Measurements from ENCODE around the gene ELMO1. TPM values are rescaled to one million over a fixed set of nuclear protein-coding genes. Genes with fewer than 3 reads are reported as not detected.

Gene ELMO1
- total RNA-seq, 1 experiment from 2014 or later: 1.1 TPM

- Histone ChIP-seq H2AFZ (ENCODE audit: low read depth, low read length, poor library complexity, severe bottlenecking) (no peak overlapping the region), H3K4me2 (ENCODE audit: low read length) (no peak overlapping the region), H3K27ac (ENCODE audit: low read depth, low read length) (no peak overlapping the region), H3K9ac (ENCODE audit: low read length) (no peak overlapping the region), H4K20me1 (ENCODE audit: insufficient read depth) (no peaks in the 10 kb centered on the region), H3K4me3 (replicated peaks in 1 of 2; ENCODE audit: low read depth in 1 of 2, low read length in 2 of 2) (no peak overlapping the region), H3K4me1 (ENCODE audit: control insufficient read depth in 1 of 2, insufficient read depth in 2 of 2, low read length in 2 of 2) (no peaks in the 10 kb centered on the region), H3K36me3 (ENCODE audit: control insufficient read depth in 1 of 2, insufficient read depth in 2 of 2, low read length in 2 of 2) (no peaks in the 10 kb centered on the region), H3K79me2 (ENCODE audit: insufficient read depth, low read length) (no peaks in the 10 kb centered on the region), H3K9me3 (ENCODE audit: control insufficient read depth in 1 of 2, insufficient read depth in 1 of 2, low read depth in 1 of 2, low read length in 2 of 2) (no peaks in the 10 kb centered on the region), H3K27me3 (ENCODE audit: insufficient read depth, low read length) (no peaks in the 10 kb centered on the region), H3K9me2 (ENCODE audit: insufficient read depth) (no peaks in the 10 kb centered on the region)
- no peak for DNase-seq (ENCODE audit: low read depth, low spot score)
- intact Hi-C loops (cut with micrococcal nuclease): loop anchor here (5.0 kb wide), 1 partner anchor 536 kb away; no protein-coding TSS in a partner anchor
- CTCF ChIA-PET: interaction anchor here (1.6 kb wide), 1 partner anchor 226 kb away, joined by 5 read pairs; no protein-coding TSS in a partner anchor
- no peak for TF ChIP-seq ELF1 (IDR thresholded peaks at IDR 0.05; ENCODE audit: borderline replicate concordance, low read depth)
- TF ChIP-seq CBX3 (IDR thresholded peaks at IDR 0.05; ENCODE audit: low read depth): no peak
- TF ChIP-seq TCF7L2 (IDR thresholded peaks at IDR 0.05; ENCODE audit: borderline replicate concordance, extremely low read depth, insufficient read depth, insufficient read length): no peak
- TF ChIP-seq FOSL1 (IDR thresholded peaks at IDR 0.05; ENCODE audit: low read depth): no peak
- no peak for TF ChIP-seq RAD21 (IDR thresholded peaks at IDR 0.05; ENCODE audit: low read depth)
- no peak for TF ChIP-seq ZNF274 (IDR thresholded peaks at IDR 0.05; ENCODE audit: low read depth, low read length)
- no peak for TF ChIP-seq MAX (IDR thresholded peaks at IDR 0.05)
- RAD21 ChIA-PET (ENCODE audit: low non-redundant PET in 1 of 2, low total read pairs in 2 of 2, uncharacterized antibody in 2 of 2, unreplicated experiment in 2 of 2): no interaction called here
- no peak for ATAC-seq
- BruUV-seq (replicated peaks): no TSS peak
- POLR2A ChIA-PET: no interaction called here
Observed at GRCh38 chr7:37193087-37193774, 255.4 kb downstream of the ELMO1 start.

- Histone ChIP-seq H3K27me3 (ENCODE audit: insufficient read depth, low read length) (no peaks in the 10 kb centered on the region), H2AFZ (ENCODE audit: low read depth, low read length, poor library complexity, severe bottlenecking) (no peak overlapping the region), H3K36me3 (ENCODE audit: control insufficient read depth in 1 of 2, insufficient read depth in 2 of 2, low read length in 2 of 2) (no peaks in the 10 kb centered on the region), H3K9ac (ENCODE audit: low read length) (no peak overlapping the region), H3K9me2 (ENCODE audit: insufficient read depth) (no peaks in the 10 kb centered on the region), H3K4me2 (ENCODE audit: low read length) (no peak overlapping the region), H3K4me1 (ENCODE audit: control insufficient read depth in 1 of 2, insufficient read depth in 2 of 2, low read length in 2 of 2) (no peaks in the 10 kb centered on the region; a peak in 1 of 4 replicates), H3K27ac (ENCODE audit: low read depth, low read length) (no peak overlapping the region), H3K79me2 (ENCODE audit: insufficient read depth, low read length) (no peaks in the 10 kb centered on the region), H3K9me3 (ENCODE audit: control insufficient read depth in 1 of 2, insufficient read depth in 1 of 2, low read depth in 1 of 2, low read length in 2 of 2) (no peaks in the 10 kb centered on the region), H4K20me1 (ENCODE audit: insufficient read depth) (no peaks in the 10 kb centered on the region), H3K4me3 (replicated peaks in 1 of 2; ENCODE audit: low read depth in 1 of 2, low read length in 2 of 2) (no peak overlapping the region)
- no TSS peak for BruUV-seq (replicated peaks)
- TF ChIP-seq SRF (IDR thresholded peaks at IDR 0.05; ENCODE audit: low read depth) (no peak), ZBTB33 (IDR thresholded peaks at IDR 0.05; ENCODE audit: extremely low read depth, insufficient replicate concordance, low read length) (no peak), EZH2phosphoT487 (IDR thresholded peaks at IDR 0.05; ENCODE audit: borderline replicate concordance) (no peak), POLR2AphosphoS5 (IDR thresholded peaks at IDR 0.05; ENCODE audit: low read depth, low read length) (no peak)
- ATAC-seq (no peak), DNase-seq (ENCODE audit: low read depth, low spot score) (no peak)
- ChIA-PET POLR2A (no interaction called here), RAD21 (ENCODE audit: low non-redundant PET in 1 of 2, low total read pairs in 2 of 2, uncharacterized antibody in 2 of 2, unreplicated experiment in 2 of 2) (no interaction called here), CTCF (no interaction called here)
- intact Hi-C loops (cut with micrococcal nuclease): loop anchor here (5.0 kb wide), 1 partner anchor 534 kb away; no protein-coding TSS in a partner anchor
Observed at GRCh38 chr7:37191797-37192196, 256.9 kb downstream of the ELMO1 start.
